WTC11 (cell line): Measurements from ENCODE around the gene EVI2A.

Source experiments
- ATF2 ChIP-seq: sonication (generic); formaldehyde crosslinking; IDR thresholded peaks from 2 replicates; pipeline ENCODE4 v1.8.1; 2022; ENCODE audit warnings: low read depth, missing genetic modification reagents, borderline replicate concordance
- CBFB ChIP-seq: sonication (generic); formaldehyde crosslinking; IDR thresholded peaks from 2 replicates; pipeline ENCODE4 v1.8.1; 2022; ENCODE audit warnings: mild to moderate bottlenecking, low read depth, missing genetic modification reagents
- CREB1 ChIP-seq: sonication (generic); formaldehyde crosslinking; IDR thresholded peaks from 2 replicates; pipeline ENCODE4 v1.8.0; 2023; ENCODE audit warnings: mild to moderate bottlenecking, missing genetic modification reagents
- ELF4 ChIP-seq: sonication (generic); formaldehyde crosslinking; IDR thresholded peaks from 2 replicates; pipeline ENCODE4 v1.8.1; 2022; ENCODE audit warnings: low read depth, mild to moderate bottlenecking, moderate library complexity, missing genetic modification reagents
- FOXJ3 ChIP-seq: sonication (generic); formaldehyde crosslinking; IDR thresholded peaks from 2 replicates; pipeline ENCODE4 v1.9.0; 2021; ENCODE audit warnings: missing genetic modification reagents, mild to moderate bottlenecking, borderline replicate concordance
- HMGXB4 ChIP-seq: sonication (generic); formaldehyde crosslinking; IDR thresholded peaks from 2 replicates; pipeline ENCODE4 v1.8.1; 2023; ENCODE audit warnings: mild to moderate bottlenecking, moderate library complexity, missing genetic modification reagents
- JUN ChIP-seq: sonication (generic); formaldehyde crosslinking; IDR thresholded peaks from 2 replicates; pipeline ENCODE4 v1.8.0; 2023; ENCODE audit warnings: mild to moderate bottlenecking, missing genetic modification reagents
- NFE2L1 ChIP-seq: sonication (generic); formaldehyde crosslinking; IDR thresholded peaks from 2 replicates; pipeline ENCODE4 v1.8.1; 2023; ENCODE audit warnings: missing genetic modification reagents
- NFYB ChIP-seq: sonication (generic); formaldehyde crosslinking; conservative IDR thresholded peaks from 2 replicates; pipeline ENCODE4 v1.8.0; 2022; ENCODE audit warnings: low read depth, missing genetic modification reagents
- NR3C1 ChIP-seq: sonication (generic); formaldehyde crosslinking; conservative IDR thresholded peaks from 2 replicates; pipeline ENCODE4 v1.8.1; 2023; ENCODE audit warnings: low read depth, mild to moderate bottlenecking, missing genetic modification reagents
- PREB ChIP-seq: sonication (generic); formaldehyde crosslinking; IDR thresholded peaks from 2 replicates; pipeline ENCODE4 v1.8.1; 2022; ENCODE audit warnings: mild to moderate bottlenecking, missing genetic modification reagents, moderate library complexity, borderline replicate concordance
- TEAD4 ChIP-seq: sonication (generic); formaldehyde crosslinking; IDR thresholded peaks from 2 replicates; pipeline ENCODE4 v1.8.0; 2022; ENCODE audit warnings: mild to moderate bottlenecking, missing genetic modification reagents
- TF ChIP-seq, protein P1 (sequence below): fragments of 200-600 bp; IDR thresholded peaks from 2 replicates; pipeline ENCODE4 v1.8.0; 2022; ENCODE audit warnings: antibody characterized with exemption
- TF ChIP-seq, protein P2 (sequence below): sonication (generic); formaldehyde crosslinking; IDR thresholded peaks from 2 replicates; pipeline ENCODE4 v1.8.0; 2022; ENCODE audit warnings: missing genetic modification reagents

GRCh38 chr17:31274252-31274651, 47.2 kb downstream of the EVI2A start:
- TF ChIP-seq ATF2 (CRISPR knock-in tag) (no peak), JUN (CRISPR knock-in tag) (no peak), CREB1 (CRISPR knock-in tag) (no peak), TEAD4 (CRISPR knock-in tag) (no peak), ELF4 (CRISPR knock-in tag) (no peak), NFYB (CRISPR knock-in tag) (no peak), NFE2L1 (CRISPR knock-in tag) (no peak), CBFB (CRISPR knock-in tag) (no peak), HMGXB4 (CRISPR knock-in tag) (no peak), FOXJ3 (CRISPR knock-in tag) (no peak), NR3C1 (CRISPR knock-in tag) (no peak), PREB (no peak)
- TF ChIP-seq, protein P1, sequence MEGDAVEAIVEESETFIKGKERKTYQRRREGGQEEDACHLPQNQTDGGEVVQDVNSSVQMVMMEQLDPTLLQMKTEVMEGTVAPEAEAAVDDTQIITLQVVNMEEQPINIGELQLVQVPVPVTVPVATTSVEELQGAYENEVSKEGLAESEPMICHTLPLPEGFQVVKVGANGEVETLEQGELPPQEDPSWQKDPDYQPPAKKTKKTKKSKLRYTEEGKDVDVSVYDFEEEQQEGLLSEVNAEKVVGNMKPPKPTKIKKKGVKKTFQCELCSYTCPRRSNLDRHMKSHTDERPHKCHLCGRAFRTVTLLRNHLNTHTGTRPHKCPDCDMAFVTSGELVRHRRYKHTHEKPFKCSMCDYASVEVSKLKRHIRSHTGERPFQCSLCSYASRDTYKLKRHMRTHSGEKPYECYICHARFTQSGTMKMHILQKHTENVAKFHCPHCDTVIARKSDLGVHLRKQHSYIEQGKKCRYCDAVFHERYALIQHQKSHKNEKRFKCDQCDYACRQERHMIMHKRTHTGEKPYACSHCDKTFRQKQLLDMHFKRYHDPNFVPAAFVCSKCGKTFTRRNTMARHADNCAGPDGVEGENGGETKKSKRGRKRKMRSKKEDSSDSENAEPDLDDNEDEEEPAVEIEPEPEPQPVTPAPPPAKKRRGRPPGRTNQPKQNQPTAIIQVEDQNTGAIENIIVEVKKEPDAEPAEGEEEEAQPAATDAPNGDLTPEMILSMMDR = no peak
- TF ChIP-seq, protein P2, sequence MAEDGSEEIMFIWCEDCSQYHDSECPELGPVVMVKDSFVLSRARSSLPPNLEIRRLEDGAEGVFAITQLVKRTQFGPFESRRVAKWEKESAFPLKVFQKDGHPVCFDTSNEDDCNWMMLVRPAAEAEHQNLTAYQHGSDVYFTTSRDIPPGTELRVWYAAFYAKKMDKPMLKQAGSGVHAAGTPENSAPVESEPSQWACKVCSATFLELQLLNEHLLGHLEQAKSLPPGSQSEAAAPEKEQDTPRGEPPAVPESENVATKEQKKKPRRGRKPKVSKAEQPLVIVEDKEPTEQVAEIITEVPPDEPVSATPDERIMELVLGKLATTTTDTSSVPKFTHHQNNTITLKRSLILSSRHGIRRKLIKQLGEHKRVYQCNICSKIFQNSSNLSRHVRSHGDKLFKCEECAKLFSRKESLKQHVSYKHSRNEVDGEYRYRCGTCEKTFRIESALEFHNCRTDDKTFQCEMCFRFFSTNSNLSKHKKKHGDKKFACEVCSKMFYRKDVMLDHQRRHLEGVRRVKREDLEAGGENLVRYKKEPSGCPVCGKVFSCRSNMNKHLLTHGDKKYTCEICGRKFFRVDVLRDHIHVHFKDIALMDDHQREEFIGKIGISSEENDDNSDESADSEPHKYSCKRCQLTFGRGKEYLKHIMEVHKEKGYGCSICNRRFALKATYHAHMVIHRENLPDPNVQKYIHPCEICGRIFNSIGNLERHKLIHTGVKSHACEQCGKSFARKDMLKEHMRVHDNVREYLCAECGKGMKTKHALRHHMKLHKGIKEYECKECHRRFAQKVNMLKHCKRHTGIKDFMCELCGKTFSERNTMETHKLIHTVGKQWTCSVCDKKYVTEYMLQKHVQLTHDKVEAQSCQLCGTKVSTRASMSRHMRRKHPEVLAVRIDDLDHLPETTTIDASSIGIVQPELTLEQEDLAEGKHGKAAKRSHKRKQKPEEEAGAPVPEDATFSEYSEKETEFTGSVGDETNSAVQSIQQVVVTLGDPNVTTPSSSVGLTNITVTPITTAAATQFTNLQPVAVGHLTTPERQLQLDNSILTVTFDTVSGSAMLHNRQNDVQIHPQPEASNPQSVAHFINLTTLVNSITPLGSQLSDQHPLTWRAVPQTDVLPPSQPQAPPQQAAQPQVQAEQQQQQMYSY (CRISPR knock-in tag) = no peak
